ENCODE data around the gene CDK5. TPM values are rescaled to one million over a fixed set of nuclear protein-coding genes. Genes with fewer than 3 reads are reported as not detected.

CDK5 gene
- polyA plus RNA-seq, 1 donor from 2014 or later = 88.3 TPM

- H3K9me2 ChIP-seq (ENCODE audit: insufficient read depth, low read length) = no peaks in the 10 kb centered on the region
- no peak overlapping the region for H3K4me3 ChIP-seq (ENCODE audit: low read length)
- no peak for TF ChIP-seq CTCF (IDR thresholded peaks at IDR 0.05; ENCODE audit: poor library complexity, severe bottlenecking)
- no peak for TF ChIP-seq POLR2AphosphoS5 (IDR thresholded peaks at IDR 0.05)
- TF ChIP-seq RAD21 (conservative IDR thresholded peaks at IDR 0.05) = no peak
- no peak for TF ChIP-seq TAF1 (IDR thresholded peaks at IDR 0.05; ENCODE audit: low read depth)
- no peak for TF ChIP-seq EZH2 (IDR thresholded peaks at IDR 0.05; ENCODE audit: borderline replicate concordance, insufficient read depth, low read length, poor library complexity, severe bottlenecking)
- TF ChIP-seq MXI1 (conservative IDR thresholded peaks at IDR 0.05; ENCODE audit: poor library complexity, severe bottlenecking) = no peak
- no peak for TF ChIP-seq REST (IDR thresholded peaks at IDR 0.05; ENCODE audit: borderline replicate concordance)
- H3F3A ChIP-seq (ENCODE audit: insufficient read depth, low read length, poor library complexity, severe bottlenecking) = no peaks in the 10 kb centered on the region
- H3K27me3 ChIP-seq (ENCODE audit: insufficient read depth, low read depth, low read length) = no peaks in the 10 kb centered on the region
- H3K27ac ChIP-seq (ENCODE audit: low read length) = no peak overlapping the region
- H3K9ac ChIP-seq (ENCODE audit: low read length) = no peak overlapping the region
- H2AFZ ChIP-seq (ENCODE audit: low read depth, low read length) = no peak overlapping the region
- H3K36me3 ChIP-seq (ENCODE audit: insufficient read depth, low read length) = no peaks in the 10 kb centered on the region
- no peaks in the 10 kb centered on the region for H3K79me2 ChIP-seq (replicated peaks; ENCODE audit: insufficient read depth, low read length)
- no peaks in the 10 kb centered on the region for H3K9me3 ChIP-seq (ENCODE audit: low read length)
- no peaks in the 10 kb centered on the region for H4K20me1 ChIP-seq (ENCODE audit: insufficient read depth)
- H3K4me2 ChIP-seq (ENCODE audit: low read length) = no peak overlapping the region
Measured at GRCh38 chr7:151035026-151035717, 22.5 kb downstream of the CDK5 start.

GRCh38 chr7:151034312-151035025 is 23.2 kb downstream of the CDK5 start:
- no peaks in the 10 kb centered on the region for H3K79me2 ChIP-seq (replicated peaks; ENCODE audit: insufficient read depth, low read length)
- no peak overlapping the region for H3K4me2 ChIP-seq (ENCODE audit: low read length)
- H4K20me1 ChIP-seq (ENCODE audit: insufficient read depth) = no peaks in the 10 kb centered on the region
- no peak overlapping the region for H2AFZ ChIP-seq (ENCODE audit: low read depth, low read length)
- no peak overlapping the region for H3K4me3 ChIP-seq (ENCODE audit: low read length)
- no peaks in the 10 kb centered on the region for H3F3A ChIP-seq (ENCODE audit: insufficient read depth, low read length, poor library complexity, severe bottlenecking)
- no peak overlapping the region for H3K9ac ChIP-seq (ENCODE audit: low read length)
- H3K9me2 ChIP-seq (ENCODE audit: insufficient read depth, low read length) = no peaks in the 10 kb centered on the region
- no peaks in the 10 kb centered on the region for H3K27me3 ChIP-seq (ENCODE audit: insufficient read depth, low read depth, low read length)
- TF ChIP-seq REST (IDR thresholded peaks at IDR 0.05; ENCODE audit: borderline replicate concordance) (no peak), EP300 (conservative IDR thresholded peaks at IDR 0.05; ENCODE audit: poor library complexity, severe bottlenecking) (no peak), POLR2AphosphoS5 (IDR thresholded peaks at IDR 0.05) (no peak), RAD21 (conservative IDR thresholded peaks at IDR 0.05) (no peak), MXI1 (conservative IDR thresholded peaks at IDR 0.05; ENCODE audit: poor library complexity, severe bottlenecking) (no peak), TAF1 (IDR thresholded peaks at IDR 0.05; ENCODE audit: low read depth) (no peak), CTCF (IDR thresholded peaks at IDR 0.05; ENCODE audit: poor library complexity, severe bottlenecking) (no peak), EZH2 (IDR thresholded peaks at IDR 0.05; ENCODE audit: borderline replicate concordance, insufficient read depth, low read length, poor library complexity, severe bottlenecking) (no peak), SMC3 (conservative IDR thresholded peaks at IDR 0.05; ENCODE audit: poor library complexity) (no peak)
- H3K36me3 ChIP-seq (ENCODE audit: insufficient read depth, low read length) = no peaks in the 10 kb centered on the region
- no peak overlapping the region for H3K27ac ChIP-seq (ENCODE audit: low read length)
- no peaks in the 10 kb centered on the region for H3K9me3 ChIP-seq (ENCODE audit: low read length)
